NCI-H2196 (cell line): ENCODE measurements around the gene MBLAC1.
A peak's percentile ranks its signal among the peaks of the same experiment; 100 is the strongest.
"Not testable (repeated sequence)": the region's sequence is repeated elsewhere in the genome, so short reads cannot be mapped to it uniquely, and the experiment has no call there.

Experiments used
- DNase-seq: peaks from one replicate; lab custom pipeline; 2025; ENCODE audit not compliant: unreplicated experiment; lab: John Stamatoyannopoulos, UW

The MBLAC1 gene

GRCh38 chr7:100122067-100122466 lies 4.7 kb upstream of the MBLAC1 start:
- DNase-seq = peak; percentile 97

- DNase-seq = peak; percentile 50
These were observed 4.2 kb upstream of the MBLAC1 start for GRCh38 chr7:100122568-100122967.

GRCh38 chr7:100124301-100125230 lies 2.2 kb upstream of the MBLAC1 start:
- no peak for DNase-seq

- peak; percentile 37 for DNase-seq
These were observed 382 bp upstream of the MBLAC1 start for GRCh38 chr7:100126239-100126930.

- peak; percentile 36 for DNase-seq
These were observed 1.3 kb downstream of the MBLAC1 start for GRCh38 chr7:100127866-100128636.

GRCh38 chr7:100128637-100128963 lies 1.8 kb downstream of the MBLAC1 start:
- no peak for DNase-seq

- peak; percentile 60 for DNase-seq
These were observed 3.4 kb downstream of the MBLAC1 start for GRCh38 chr7:100130220-100130607.

GRCh38 chr7:100130608-100131453 lies 4.1 kb downstream of the MBLAC1 start:
- DNase-seq = peak; percentile 85

- no peak for DNase-seq
These were observed 5.4 kb downstream of the MBLAC1 start for GRCh38 chr7:100132126-100132525.

- DNase-seq = peak; percentile 62
These were observed 6.0 kb downstream of the MBLAC1 start for GRCh38 chr7:100132697-100133151.

GRCh38 chr7:100137851-100138760 lies 11.3 kb downstream of the MBLAC1 start:
- peak; percentile 65 for DNase-seq

- DNase-seq = no peak
These were observed 14.8 kb downstream of the MBLAC1 start for GRCh38 chr7:100141555-100141949.

GRCh38 chr7:100142461-100142860 lies 15.7 kb downstream of the MBLAC1 start:
- no peak for DNase-seq

GRCh38 chr7:100146350-100146749 lies 19.6 kb downstream of the MBLAC1 start:
- DNase-seq = not testable (repeated sequence)

- DNase-seq = no peak
These were observed 20.5 kb downstream of the MBLAC1 start for GRCh38 chr7:100147278-100147677.

- no peak for DNase-seq
These were observed 21.4 kb downstream of the MBLAC1 start for GRCh38 chr7:100148225-100148558.

- peak; percentile 99 for DNase-seq
These were observed 22.0 kb downstream of the MBLAC1 start, which contains the start of gene LAMTOR4 for GRCh38 chr7:100148559-100149328. LAMTOR4 (plus strand) TSS chr7:100148918; CDS start chr7:100148973, 55 bp downstream.

- DNase-seq = no peak
These were observed 25.6 kb downstream of the MBLAC1 start for GRCh38 chr7:100152404-100152803.
